HG03060 (cell line): ENCODE data around the gene SELPLG.
A peak's percentile ranks its signal among the peaks of the same experiment; 100 is the strongest.
"Not testable (repeated sequence)": the region's sequence is repeated elsewhere in the genome, so short reads cannot be mapped to it uniquely, and the experiment has no call there.

Experiments used
- ATAC-seq: cut with Tn5 transposase; IDR thresholded peaks from one replicate; pipeline ENCODE4 v1.9.1; 2021; ENCODE audit warnings: low read depth, moderate number of reproducible peaks; ENCODE audit not compliant: unreplicated experiment

The SELPLG gene

DNA sequence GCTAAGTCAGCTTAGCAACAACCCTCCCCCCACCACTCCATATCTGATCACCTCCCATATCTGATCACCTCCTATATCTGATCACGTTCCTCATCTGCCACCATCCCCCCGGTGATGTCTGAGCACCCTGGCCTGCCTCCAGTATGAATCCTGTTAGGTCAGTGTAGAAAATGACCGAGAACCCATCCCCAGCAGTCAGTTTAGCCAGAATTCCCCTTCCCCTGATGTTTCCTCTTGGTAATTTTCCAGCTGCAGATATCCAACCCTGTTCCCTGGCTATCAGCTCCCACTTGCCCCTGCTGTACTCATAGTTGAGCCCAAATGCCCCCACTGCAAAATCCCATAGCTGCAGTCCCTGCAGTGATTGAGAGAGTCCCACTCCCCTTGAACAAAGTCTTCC, 12.5 kb downstream of the SELPLG start:
- no peak for ATAC-seq

DNA sequence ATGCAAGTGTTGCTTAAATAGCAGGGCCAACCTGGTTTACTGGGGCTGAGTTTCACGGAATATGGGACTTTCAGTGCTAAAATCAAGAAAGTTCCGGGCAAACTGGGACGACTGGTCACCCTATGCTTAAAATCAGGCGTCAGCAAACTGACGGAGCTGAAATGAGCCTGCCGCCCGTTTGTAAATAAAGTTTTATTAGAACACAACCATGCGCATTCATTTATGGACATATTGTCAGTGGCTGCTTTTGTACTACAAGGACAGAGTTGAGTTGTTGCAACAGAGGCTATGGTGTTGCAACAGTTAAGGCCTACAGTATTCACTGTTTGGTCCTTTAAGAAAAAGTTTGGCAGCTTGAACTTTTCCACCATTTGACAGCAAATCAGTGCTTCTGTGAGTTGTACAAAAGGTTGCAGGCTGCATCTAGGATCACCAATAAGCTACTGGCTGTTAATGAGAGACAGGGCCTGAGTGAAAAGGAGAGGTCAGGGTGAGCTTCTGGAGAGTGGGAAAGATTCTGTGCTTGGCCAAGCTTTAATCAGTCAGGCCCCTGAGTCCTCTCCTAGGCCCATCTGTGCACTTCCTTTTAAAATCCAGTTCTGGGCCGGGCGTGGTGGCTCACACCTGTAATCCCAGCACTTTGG, 13.3 kb downstream of the SELPLG start:
- no peak for ATAC-seq

DNA sequence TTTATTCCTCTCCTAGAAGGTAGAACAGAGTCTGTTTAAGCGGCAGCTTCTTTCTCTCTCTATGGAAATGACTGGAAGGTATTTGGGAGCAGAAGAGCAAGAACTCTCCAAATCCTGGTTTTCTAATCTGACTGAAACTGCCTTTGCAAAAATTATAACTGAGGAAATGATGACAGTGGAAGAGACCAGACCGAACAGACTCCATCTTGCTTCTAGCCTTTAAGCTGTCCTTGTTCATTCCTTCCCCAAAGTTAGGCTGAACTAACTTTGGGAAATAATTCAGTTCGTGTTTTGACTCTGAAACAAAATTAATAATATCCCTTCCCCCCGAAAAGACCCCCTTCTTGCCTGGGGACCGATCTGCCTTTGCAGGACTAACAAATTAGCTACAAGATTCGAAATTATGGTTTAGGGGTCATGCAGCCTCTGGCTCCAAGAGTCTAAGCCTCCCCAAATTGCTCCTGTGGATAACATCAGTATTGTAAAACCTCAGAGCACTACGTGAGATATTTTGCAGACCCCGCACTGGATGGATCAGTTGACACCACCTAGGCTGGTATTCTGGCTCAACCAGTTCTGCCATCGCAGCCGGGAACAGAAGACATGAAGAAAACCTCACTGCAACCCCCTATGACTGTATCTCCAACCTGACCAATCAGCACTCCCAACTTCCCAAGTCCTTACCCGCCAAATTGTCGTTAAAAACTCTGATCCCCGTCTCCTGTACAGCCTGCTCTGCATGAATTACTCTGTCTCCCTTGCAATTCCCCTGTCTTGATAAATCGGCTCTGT, 14.1 kb downstream of the SELPLG start:
- ATAC-seq: no peak

DNA sequence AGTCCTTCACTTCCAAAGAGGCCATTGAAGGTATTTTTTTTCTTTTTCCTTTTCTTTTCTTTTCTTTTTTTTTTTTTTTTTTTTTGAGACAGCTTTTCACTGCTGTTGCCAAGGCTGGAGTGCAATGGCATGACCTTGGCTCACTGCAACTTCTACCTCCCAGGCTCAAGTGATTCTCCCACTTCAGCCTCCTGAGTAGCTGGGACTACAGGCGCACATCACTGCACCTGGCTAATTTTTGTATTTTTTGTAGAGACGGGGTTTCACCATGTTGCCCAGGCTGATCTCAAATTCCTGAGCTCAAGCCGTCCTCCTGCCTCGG, 14.8 kb downstream of the SELPLG start:
- ATAC-seq: not testable (repeated sequence)

DNA sequence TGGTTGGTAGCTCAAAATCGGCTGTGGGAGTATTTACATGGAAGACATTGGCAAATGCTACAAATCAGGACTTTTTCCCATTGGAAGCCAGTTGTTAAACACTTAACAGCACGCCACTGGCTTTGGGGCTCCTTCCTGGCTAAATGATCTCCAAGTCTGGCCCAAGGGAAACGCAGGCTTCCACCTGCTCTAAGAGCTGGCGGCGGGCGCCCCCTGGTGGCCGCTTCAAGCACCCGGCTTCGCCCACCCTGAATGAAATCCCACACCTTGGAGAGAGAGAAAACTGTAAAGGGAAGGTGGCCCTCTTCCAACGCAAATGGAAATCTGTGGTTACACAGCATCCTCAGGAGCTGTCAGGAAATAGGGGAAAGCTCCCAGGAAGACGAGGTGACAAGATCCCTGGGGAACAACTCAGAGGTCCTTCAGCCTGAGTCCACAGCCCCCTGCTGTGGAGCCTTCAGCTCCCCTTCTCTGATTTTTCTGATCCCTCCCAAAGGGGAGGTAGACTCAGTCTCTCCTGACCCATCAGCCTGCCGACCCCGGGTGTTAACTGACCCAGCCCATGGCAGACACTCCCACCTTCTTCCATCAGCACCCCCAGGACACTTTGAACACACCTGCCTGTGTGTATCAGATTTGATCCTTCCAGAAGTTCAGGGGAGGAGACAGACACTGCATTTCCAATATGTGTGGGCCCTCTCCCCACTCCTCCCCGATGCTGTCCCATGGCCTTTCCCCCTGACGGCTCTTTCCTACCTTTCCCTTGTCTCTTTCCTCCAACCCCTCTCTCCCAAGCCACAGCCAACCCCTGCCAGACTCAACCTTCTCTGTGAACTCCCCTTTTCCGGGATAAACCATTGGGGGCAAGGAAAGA, 15.4 kb downstream of the SELPLG start:
- no peak for ATAC-seq

DNA sequence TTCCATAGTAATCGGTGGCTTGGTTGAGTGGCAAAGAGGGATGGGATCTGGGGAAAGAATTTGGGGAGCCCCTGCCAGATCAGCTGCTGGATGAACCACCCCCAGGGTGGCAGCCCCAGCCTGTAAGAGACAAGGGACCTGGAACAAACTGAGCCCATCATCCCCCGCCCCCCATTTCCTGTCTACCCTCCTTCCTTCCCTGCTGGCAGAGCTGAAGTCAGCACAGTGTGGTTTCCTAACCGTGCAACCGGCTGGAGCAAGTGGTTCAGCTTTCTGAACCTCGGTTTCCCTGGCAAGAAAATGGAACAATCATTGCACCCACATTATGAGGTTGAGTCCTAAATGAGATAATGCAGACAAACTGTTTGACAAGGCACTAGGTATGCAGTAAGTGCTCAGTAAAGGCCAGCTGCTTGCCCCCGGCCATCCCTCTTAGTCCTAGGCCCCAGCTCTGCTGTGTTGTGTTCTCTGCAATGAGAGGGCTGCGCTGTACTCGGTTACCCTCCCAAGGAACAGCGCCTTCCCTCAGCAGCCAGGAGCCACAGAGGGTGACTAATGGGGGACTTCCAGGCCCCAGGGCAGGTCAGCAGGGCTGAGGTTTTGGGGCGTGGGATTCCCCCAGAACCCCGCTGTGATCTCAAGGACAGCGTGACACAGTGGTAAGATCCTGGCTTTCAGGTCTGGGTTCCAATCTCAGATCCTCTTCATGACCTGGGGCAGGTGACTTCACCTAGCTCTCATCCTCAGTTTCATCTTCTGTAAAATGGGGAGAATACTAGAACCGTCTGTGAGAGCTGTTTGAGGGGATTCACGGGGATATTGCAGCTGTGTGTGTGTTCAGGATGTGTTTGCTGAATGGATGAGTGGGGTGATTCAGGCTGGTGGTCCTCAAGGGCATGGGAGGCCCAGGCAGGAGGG, 16.5 kb downstream of the SELPLG start:
- peak; percentile 66 for ATAC-seq

DNA sequence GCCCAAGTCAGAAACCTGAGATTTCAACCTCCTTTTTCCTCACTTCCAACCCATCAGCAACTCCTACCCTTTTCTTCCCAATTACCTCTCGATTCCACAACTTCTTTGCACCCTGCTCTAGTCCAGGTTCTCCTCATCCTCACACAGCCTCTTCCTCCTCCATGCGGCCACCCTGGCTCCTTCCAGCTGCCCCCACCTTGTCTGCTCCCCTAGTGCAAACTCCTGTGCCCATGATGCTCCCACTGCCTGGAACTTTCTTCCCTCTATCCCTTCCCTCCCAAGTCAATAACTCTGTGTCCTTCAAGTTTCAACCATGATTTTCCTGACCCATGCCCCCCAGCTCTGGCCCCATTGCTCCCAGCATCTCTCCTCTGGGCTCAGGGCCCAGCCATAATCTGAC, 17.3 kb downstream of the SELPLG start:
- no peak for ATAC-seq

DNA sequence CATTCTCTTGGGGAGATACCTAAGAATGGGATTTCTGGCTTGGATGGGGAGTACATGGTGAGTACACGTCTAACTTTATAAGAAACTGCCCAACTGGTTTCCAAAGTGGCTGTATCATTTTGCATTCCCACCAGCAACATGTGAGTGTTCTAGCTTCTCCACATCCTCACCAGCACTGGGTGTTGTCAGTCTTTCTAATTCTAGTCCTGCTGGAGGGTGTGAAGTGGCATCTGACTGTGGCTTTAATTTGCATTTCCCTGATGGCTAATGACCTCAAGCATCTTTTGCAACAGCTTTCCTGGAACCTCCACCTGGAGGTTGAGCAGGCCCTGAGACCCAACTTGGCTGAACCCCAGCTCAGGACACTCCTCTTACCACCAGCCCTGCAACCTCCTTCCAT, 17.8 kb downstream of the SELPLG start:
- ATAC-seq: no peak

DNA sequence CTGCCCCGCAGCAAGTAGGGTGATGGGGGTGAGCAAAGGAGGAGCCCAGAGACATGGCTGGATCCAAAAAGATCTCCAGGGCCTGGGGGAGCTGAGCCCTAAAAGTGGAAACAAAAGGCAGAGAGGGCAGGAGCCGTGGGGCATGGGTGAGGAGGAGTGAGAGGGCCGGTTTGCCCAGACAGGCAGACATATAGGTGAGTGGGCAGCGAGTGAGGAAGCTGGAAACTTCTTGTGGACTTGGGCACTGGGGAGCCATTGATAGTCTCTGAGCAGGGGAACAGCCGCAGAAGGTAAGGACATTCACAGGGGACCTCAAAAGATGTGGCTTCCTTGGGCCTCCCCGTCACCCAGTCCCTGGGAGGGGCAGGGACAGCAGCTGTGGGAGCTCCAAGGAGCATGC, 19.1 kb downstream of the SELPLG start:
- ATAC-seq: no peak

DNA sequence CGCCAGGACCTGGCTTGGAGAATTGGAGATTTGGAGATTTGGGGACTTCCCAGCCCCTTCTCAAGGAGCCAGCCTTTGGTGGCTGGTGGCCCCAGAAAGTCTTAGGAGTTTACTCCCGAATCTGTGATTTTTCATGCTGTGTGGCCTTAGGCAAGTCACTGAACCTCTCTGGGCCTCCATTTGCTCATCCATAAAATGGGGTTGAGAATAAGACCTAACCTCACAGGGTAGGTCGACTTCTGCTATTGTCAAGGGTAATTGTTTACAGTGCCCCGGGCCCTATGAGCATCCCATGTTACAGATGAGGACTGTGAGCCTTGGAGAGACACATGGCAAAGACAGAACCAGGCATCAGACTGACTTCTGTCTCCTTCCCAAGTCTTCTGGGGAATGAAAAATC, 19.7 kb downstream of the SELPLG start:
- no peak for ATAC-seq

DNA sequence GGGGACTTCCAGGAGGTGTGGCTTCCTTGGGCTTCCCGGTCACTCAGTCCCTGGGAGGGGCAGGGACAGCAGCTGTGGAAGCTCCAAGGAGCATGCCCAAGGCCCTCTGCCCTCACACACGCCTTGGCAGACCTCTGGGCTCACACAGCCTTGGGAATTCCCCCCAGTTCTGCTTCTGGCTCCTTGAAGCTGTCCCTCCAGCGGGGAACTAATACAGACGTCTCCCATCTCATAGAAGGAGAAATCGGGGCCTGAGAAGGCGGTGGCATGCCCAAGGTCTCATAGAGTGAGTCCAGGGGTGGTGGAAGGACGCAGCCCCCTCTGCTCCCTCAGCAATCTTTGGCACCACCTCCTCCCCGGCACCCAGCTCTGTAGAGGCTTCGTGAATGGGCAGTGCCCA, 20.1 kb downstream of the SELPLG start:
- ATAC-seq: no peak

DNA sequence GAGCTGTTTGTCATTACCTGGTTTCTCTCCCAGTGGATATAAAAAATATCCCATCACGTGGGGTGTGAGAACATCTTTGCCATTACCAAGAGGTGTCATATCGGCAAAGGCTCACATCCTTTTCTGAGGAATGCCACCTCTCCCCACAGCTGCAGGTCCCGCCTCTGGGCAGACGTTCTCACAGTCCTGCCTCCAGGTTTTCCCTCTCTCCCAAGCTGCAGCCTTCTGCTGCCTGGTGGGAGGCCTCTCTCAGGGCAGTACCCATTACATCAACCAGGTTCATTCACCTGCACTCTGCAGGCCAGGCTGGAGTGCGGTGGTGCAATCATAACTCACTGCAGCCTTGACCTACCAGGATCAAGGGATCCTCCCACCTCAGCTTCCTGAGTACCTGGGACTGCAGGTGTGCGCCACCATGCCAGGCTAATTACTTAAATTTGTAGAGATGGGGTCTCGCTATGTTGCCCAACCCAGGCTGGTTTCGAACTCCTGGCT, 20.9 kb downstream of the SELPLG start:
- no peak for ATAC-seq

DNA sequence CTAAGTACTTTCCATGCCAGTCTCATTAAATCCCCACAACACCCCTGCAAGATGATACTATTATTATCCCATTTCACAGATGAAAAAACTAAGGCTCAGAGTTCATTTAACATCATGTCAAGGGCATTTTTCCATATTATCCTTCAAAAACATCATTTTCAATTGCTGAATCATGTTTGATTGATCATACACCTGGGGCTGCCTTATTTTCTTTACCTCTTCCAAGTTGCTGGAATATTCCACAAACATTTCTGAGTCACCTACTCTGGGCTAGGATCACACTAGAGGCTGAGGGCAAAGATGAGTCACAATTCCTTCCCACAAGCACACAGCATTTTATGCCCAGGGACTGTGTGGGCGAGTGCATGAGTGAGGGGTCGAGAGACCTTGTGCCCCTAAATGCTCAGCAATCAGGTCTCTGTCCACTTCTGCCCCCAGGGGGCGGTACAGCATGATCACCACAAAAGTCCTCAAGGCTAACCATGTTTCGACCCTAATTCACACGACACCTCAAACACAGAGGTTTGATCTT, 21.7 kb downstream of the SELPLG start:
- no peak for ATAC-seq

DNA sequence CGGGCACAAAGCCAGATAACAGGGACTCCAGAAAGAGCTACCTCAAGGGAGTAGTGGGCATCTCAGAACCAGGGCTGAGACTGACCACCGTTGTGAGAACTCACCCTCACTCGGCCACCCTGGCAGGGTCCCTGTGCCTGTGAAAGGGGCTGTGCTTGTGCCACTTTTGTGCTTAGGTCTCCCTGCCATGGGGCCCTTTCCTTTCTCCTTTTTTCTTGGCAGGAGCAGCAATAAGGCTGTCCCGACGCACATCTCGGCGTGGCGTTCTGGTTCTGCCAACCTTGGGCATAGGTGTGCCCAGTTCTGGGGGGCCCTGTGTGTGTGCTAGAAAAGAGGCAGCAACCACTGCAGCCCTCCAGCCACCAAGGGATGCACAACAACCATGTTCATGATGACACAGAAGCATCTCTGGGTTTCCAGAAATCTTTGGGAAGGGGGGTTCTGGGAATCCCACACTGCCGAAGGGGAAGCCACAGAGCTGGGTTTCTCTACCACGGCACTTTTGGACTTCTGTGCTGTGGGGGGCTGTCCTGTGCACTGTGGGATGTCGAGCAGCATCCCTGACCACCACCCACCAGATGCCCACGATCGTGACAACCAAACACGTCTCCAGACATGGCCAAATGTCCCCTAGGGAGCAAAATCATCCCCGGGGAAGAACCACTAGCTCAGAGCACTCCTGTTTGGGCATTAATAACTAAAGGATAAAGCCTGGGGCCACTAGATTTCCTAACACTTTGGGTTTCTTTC, 22.7 kb downstream of the SELPLG start:
- no peak for ATAC-seq

DNA sequence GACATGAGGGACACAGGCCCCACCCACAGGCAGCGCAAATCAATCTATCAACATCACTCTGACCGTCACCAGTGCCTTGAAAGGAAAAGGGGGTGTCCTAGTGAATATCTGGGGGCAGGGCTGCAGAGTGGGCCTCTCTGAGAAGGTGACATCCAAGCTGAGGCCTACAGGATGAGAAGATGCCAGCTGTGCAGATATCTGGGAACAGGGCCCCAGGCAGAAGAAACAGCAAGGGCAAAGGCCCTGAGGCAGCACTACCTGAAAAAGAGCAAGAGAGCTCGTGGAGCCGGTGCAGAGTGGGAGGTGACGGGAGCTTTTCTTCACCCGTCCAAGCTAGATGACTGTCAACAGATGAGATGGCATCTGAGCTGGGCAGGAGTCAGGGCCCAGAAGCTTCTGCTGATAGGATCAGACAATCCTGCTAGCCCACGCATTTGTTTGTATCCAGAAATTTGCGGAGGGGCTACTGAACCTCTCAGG, 23.3 kb downstream of the SELPLG start:
- ATAC-seq: no peak

DNA sequence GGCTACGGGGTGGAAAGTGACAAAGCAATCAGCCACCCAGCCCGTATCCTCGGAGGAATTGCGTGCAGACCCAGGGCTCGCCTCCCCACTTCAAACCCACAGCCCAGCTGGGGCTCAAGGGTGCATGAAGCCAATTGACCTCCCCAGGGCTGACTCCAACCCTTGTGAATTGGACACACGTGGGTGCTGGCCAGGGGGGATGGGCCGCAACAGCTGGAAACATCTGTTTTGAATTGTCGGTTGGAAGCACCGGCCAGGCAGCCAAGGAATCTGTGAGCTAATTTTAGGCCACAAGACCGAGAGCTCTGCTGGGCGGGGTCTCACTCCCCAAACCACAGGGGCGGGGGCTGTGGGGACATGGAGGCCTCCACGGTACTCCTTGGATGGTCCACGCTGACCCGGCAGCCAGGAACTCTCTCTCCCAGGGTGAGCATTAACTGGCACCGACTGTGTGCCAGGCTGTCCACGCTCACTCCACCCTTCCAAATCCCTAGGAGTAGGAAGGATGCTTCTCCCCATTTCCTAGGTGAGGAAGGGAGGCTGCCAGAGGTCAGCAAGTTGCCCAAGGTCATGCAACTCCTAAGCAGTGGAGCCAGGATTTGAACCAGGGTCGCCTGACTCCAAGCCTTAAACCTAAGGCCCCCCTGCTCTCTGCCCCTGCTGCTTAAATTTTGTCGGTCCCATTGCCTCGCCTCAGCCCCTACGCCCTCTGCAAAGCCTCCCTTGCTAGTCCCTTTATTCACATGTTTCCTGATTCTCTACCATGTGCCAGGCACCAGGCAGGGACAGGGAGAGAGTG, 24.0 kb downstream of the SELPLG start:
- no peak for ATAC-seq

DNA sequence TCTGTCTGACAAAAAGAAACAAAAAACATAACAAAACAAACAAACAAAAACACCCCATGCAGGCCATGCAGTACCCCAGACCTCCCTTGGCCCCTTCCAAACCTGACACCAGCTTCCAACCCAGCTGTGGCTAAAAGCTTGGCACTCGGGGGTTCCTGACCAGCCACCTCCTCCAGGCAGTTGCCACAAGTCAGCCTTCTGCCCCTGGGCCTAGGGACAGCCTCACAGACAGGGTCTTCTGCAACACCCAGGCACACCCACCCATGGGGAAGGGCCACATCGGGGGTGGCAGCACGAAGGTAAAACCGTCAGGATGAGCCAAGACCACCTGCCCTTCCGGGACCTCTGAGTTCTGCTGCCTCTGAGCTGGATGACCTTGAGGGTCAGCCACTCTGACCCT, 25.1 kb downstream of the SELPLG start:
- ATAC-seq: no peak

DNA sequence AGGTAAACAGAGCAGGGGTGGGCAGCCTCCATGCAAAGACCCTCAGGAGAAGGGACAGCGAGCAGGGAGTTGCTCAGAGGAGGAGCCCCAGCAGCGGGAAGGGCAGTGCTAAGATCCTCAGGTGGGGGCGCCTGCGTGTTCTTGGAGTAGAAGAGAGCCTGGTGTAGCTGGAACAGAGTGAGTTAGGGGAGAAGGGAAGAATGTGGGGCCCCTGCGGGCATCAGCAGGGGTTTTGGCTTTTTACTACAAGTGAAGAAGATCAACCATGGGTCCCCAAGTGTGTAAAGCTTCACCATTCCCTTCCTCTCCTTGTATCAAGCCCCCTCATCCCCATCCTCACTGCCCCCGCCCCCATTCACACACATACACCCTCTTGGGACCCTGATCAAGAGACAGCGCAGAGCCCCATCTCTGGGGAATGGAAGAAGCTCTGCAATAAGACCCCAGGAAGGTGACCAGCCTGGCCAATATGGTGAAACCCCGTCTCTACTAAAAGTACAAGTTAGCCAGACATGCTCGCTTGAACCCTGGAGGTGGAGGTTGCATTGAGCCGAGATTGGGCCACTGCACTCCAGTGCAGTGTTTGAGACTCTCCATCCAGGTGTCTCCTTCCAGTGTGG, 25.6 kb downstream of the SELPLG start:
- no peak for ATAC-seq
